Activated gamma-delta T cell treated with anti-CD3 and anti-CD28 coated beads, Interleukin-2, amount 50 U/mL, for 16 hours (primary cell): Measurements from ENCODE around the gene LARP4B.

ENCODE experiments used
- DNase-seq: peaks from one replicate; pipeline ENCODE4 v3.0.0-alpha.2; 2020; ENCODE audit warnings: low read depth

Gene LARP4B

GRCh38 chr10:931326-932318 lies at the start of gene LARP4B:
LARP4B (minus strand) TSS chr10:931705; CDS start chr10:885721, 45,984 bp downstream.
- DNase-seq, result peak; percentile 95

- DNase-seq, result no peak
Observed at GRCh38 chr10:980468-981093, 49.1 kb upstream of the LARP4B start.

GRCh38 chr10:978826-979421 lies 47.4 kb upstream of the LARP4B start:
- no peak for DNase-seq

- DNase-seq, result no peak
Observed at GRCh38 chr10:976316-976715, 44.8 kb upstream of the LARP4B start.

DNA sequence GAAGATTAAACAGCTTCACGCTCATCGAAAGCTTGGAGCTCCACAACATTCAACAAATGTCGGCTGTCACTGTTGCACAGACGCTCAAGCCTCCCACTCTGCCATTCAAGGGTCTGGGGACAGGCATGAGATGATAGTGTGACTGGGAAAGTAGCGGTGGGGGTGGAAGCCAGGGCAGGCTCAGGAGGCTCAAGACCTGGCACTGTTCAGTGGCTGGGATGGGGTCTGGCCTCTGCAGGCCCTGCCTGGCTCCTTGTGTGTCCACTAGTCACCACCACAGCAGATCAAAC lies 43.2 kb upstream of the LARP4B start:
- DNase-seq, result no peak

- no peak for DNase-seq
Observed at GRCh38 chr10:974038-974784, 42.7 kb upstream of the LARP4B start.

GRCh38 chr10:972763-973162 lies 41.3 kb upstream of the LARP4B start:
- DNase-seq, result no peak

DNA sequence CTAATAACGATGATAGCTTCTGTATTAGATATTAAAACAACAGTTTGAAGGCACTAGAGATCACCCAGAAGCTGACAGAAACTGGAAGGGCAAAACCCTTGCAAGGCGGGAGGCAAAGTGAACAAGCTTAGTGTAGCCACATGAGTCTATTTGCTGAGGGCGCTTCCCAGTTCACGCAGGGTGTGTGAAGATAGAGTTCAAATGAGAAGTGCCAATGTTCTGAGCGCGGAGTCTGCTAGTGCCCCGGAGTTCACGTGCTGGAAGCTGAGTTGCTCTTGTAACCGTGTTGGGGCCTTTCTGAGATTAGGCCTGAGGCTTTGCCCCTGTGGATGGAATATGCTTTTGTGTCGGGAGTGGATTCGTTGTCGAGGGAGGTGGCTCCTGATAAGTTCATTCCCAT lies 40.1 kb upstream of the LARP4B start:
- no peak for DNase-seq

DNA sequence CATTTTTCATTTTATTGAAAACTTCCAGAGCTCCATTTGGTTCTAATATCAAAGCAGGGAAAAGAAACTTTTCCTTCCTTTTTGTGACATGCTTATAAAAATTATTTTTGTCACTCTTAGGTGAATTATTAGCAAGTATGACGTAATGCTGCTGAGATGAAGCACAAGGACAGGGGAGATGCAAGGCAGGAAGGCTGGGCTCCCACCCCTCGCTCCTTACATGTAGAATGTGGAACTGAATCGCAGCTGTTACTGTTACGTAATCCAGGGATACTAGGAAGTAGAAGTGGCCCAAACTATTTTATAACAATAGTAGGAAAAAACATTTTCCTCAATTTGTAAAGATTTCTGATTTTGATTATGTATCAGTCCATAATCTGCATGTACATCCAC lies 39.6 kb upstream of the LARP4B start:
- DNase-seq, result no peak

- DNase-seq, result no peak
Observed at GRCh38 chr10:970311-971149, 39.0 kb upstream of the LARP4B start.

DNA sequence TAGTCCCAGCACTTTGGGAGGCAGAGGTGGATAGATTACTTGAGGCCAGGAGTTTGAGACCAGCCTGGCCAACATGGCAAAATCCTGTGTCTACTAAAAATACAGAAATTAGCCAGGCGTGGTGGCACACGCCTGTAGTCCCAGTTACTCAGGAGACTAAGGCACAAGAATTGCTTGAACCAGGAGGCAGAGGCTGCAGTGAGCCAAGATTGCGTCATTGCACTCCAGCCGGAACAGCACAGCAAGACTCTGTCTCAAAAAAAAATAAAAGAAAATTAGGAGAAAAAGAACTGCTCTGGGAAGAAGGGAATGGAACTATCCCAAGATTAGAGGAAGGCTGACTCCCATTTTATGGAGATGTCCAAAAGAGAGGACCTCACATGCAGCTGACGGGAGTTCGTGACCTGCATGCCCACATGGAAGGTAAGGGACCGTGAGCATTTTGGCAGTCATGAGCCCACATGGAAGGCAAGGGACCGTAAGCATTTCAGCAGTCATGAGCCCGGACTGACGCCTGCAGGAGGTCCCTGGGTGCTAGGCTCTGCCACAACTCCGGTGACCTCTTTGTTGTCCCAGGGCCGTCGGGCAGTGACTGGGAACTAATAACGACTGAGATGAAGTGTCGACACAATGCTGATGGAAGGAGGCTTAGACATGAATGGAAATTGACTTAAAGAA lies 38.1 kb upstream of the LARP4B start:
- no peak for DNase-seq

DNA sequence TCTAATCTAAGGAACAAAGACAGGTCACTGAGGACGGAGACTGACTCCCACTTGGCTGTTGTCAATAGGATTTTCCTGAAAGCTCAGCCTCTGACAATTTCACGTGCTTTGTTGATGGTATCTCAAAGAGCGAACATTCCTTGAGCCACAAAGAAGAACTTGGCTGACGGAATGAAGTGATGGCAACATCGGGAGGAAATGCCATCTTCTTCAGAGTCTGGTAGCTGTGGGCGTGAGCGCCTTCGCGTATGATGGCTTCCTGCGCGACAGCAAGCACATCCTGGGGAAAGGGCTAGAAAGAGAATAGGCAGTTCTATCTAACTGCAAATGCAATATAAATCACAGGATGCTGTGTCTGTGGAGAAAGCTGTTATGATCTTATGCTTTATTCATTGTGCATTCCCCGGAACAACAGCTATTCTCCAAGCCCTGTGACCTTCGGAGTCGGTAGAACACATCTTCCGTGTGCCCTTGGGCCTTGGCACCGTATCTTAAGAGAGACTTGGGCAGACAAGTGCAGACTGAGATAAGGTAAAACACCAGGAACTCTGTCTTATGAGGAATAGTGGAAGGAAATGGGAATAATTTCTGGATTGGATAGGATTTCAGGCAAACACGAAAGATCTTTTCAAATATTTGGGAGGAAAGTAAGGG lies 37.2 kb upstream of the LARP4B start:
- DNase-seq, result no peak

- DNase-seq, result no peak
Observed at GRCh38 chr10:966466-967235, 35.1 kb upstream of the LARP4B start.

GRCh38 chr10:964988-965417 lies 33.5 kb upstream of the LARP4B start:
- no peak for DNase-seq

DNA sequence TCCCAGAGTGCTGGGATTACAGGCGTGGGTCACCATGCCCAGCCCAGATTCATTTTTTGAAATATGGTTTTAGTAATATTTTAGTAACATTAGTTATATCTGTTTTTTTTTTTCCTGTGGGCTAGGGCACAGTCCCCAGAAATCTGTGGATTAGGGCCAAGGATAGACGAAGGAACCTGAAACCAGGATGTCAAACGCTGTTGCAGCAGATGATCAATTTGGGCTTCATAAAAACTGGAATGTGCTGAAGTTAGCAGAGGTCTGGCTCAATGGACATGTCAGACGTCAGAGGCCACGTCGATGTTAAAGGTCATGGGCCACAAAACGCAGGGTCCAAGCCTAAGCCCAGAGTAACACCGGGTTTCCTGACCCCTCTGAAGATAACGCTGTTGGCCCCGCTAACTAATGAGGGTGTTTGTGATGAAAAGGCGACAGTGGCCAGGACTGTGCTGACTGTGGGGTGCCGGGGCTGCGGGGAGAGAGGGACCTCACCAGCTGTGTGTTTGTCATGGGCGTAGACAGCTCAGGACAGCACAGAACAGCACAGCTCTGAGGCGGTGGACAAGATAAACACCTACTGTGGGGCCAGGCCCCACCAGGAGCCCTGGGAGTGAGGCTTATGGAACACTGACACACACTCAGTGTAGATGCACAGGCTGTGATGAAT lies 32.9 kb upstream of the LARP4B start:
- DNase-seq, result no peak

DNA sequence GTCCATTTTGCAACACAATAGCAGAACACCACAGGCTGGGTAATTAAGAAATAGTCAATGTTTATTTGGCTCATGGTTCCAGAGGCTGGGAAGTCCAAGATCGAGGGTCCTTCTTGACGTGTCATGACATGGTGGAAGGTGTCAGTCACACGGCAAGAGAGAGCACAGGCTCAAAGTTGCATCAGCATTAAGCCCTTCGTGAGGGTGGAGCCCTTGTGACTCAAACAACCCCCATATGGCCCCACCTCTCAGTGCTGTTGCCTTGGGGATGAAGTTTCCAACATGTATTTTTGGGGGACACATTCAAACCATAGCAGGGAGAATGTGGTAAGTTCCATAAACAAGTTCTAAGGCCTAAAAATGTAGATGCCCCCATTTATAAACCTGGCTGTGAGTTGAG lies 32.1 kb upstream of the LARP4B start:
- no peak for DNase-seq

GRCh38 chr10:963186-963585 lies 31.7 kb upstream of the LARP4B start:
- no peak for DNase-seq

DNA sequence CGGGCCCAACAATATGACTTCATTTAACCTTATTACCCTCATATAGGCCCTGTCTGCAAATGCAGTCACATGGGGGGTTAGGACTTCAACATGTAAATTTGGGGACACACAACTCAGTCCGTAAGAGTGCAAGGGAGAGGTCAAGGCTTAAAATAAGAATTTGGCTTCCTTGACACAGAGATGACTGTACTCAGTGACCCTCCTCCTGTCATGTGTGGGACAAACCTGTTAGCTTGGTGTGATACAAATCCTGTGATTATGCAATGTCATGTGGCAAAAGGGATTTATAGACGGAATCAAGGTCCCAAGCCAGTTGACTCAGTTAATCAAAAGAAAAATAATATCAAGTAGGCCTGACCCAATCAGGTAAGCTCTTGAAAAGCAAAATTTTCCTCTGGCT lies 30.8 kb upstream of the LARP4B start:
- DNase-seq, result no peak

DNA sequence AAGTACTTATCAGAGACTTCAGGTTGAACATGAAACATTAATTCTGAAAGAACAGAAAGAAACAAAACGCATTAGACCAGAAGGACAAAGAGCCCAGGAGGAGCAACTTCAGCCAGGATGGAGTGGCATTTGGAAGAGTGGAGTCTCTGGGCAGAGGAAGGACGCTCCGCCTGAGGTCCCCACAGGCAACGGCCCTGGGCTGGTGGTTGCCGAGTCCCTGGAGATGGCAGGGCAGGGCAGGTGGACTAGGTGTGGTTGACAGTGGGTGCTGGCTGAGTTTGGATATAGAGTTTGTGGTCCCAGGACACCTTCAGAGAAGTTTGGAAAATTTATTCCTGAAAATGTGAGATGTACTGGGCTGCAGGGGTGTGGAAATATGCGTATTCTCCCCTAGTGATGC lies 27.4 kb upstream of the LARP4B start:
- no peak for DNase-seq
